ENCODE measurements around the gene TSSK6.

TSSK6 gene

DNA sequence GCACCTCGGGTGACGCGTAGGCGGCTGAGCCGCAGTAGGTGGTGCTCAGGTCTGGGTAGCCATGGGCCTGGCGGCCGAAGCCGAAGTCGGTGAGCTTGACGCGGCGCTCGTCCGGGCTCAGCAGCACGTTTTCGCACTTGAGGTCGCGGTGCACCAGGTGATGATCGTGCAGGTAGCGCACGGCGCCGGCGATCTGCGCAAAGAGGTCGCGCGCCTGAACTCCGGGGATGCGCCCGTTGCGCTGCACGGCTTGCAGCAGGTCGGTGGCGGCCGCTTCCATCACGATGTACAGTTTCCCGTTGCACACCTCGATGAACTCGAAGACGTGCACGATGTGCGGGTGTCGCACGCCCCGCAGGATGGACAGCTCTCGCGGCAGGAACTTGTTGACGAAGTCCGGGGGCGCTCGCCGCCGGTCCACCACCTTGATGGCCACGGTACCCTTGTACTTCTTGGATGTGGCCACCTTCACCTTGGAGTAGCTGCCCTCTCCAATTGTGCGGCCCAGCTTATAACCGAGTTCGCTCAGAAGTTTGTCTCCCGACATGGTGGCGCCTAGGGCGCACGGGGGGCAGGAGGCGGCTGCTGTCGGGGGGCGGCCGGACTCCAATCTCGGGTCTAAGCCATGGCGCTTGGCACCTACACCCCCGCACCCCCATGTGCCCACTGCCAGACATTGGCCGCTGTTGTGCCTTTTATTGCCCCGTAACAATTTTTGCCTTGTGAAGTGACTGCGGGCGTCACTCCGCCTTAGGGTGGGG is at the start of gene TSSK6:
Gene TSSK6 (minus strand): TSS at position 668 of the 761 bp plus-strand sequence. CDS start 121 bp downstream, at position 547.
- no peak for DNase-seq

DNA sequence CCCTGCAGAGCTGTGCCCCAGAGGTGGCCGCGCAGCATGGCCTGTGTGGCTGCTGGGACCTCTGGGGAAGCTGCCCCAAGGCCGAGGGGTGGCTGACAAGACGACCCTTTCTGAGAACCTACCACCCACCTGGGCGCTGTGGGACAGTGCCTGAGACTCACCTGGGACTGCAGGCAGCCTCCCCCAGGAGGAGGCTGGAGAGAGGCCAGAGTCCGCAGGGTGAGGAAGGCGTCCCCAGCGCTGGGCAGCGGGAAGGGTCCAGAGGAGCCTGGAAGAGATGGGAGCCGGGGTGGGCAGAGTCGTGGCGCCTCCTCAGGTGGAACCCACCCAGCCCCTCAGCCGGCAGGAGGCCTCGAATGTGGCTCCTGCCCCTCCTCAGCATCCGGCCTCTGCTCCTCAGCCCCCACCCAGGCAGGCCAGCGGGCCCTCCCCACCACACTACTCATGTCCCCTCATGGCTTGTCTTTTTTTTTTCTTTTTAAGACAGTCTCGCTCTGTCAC is 48.0 kb upstream of the TSSK6 start:
- DNase-seq: no peak

DNA sequence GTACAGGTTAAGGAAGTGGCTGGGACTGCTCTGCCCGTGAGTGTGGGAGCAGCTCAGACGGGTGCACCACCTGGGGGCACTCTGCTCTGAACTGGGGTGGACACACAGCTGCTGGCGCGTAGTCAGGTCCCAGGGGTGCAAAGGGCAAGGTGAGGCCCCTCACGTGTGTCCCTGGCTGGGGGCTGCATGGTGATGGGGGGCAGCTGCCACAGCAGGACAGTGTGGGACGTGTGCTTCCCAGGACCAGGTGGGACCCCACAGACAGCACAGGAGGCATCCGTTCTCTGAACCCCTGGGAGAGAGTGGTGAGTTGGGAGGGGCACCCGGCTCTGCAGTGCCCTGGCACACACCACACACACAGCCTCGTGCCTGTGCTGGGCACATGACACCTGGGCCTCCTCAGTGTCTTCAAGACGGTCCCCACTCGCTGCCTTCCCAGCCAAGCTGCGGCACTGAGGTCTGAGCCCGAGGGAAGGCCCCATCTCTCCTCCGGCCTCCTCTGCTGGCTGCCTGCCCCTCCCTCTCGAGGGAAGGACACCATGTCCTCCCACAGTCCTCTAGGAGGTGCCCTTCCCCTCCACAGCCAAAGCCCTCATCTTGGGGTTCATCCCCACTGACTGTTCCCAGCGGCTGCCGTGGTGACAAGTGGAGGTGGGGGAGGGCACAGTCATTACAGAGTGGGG is 47.5 kb upstream of the TSSK6 start:
- DNase-seq: no peak

DNA sequence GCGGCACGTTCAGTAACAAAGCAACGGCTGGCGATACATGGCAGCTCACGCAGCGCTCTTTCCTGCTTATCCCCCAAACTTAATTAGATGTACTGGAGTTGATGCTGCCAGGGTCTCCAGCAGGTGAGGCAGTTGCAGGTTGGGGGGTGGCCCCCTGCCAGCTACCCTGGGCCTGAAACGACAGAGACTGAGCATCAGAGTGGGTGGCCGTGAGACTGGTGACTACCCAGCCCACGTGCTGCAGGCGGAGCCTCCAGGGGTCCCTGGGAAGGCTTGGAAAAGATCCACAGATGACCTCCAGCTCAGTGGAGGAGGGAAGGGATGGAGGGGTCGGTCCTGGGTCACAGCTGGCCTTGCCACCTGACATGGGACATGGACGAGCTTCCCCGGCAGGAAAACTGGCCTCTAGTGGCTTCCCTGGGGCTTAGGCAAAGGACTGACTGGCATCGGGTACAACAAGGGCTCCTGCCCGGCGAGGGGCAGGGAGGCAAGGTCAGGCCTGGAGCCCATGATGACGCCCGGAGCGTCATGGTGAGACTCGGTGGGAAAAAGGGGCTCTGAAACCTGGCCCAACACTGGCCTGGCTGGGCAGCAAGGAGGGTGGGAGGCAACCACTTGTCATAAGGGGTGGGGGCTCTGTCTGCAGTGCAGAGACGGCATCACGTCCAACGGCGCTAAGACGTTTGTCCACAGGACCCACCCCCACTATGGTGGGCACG is 46.8 kb upstream of the TSSK6 start:
- no peak for DNase-seq

DNA sequence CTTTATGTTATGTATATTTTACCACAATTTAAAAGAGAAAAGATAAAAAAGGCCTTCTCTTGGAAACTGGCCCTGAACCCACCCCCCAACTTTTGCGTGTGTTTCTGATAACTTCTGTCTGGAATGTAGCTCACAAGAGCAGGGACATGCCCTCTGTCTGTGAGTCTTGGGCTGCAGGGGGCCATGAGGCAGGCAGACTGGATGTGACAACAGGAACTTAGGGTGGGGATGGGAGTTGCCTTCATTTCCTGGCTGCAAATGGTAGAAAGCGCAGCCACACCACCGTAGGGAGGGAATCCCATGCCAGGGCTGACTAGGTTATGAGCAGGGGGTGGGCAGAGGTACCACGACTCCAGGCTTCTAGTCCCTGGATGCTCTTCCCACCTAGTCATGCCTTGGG is 44.6 kb upstream of the TSSK6 start:
- DNase-seq: peak; percentile 14 to 20

DNA sequence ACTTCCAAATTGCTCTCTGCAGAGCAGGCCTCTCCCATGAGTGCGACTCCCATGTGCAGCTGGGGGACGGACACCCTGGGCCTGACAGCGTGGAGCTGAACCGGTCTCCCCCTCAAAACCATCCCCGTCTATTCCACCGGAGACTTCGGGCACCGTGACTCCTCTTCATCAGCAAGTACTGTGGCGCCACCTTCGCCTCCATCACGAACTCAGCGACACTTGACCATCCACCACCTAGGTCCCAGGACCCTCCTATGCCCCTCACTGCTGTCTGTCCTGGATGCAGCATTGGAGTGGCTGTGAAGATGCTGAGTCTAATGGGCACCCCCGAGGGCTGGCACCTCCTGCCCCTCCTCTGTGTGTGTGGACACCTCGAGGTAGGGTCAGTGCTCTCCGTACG is 43.3 kb upstream of the TSSK6 start:
- DNase-seq: no peak

DNA sequence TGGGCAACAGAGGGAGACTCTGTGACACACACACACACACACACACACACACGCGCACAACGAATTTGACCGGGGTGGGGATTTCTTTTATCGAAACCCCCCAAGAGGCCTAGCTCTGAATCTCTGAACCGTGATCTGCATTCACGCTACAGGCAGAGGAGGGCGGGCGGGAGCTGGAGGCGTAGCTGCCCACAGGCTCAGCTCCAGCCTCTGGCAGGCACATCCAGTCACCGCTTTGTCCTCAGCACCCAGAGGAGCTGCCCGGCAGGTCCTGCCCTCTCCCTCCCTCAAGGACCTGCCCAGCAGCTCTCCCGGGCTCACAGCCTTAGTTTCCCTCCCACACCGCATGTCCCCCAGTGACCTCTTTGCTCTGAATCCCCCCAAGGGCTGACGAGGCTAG is 42.7 kb upstream of the TSSK6 start:
- no peak for DNase-seq

DNA sequence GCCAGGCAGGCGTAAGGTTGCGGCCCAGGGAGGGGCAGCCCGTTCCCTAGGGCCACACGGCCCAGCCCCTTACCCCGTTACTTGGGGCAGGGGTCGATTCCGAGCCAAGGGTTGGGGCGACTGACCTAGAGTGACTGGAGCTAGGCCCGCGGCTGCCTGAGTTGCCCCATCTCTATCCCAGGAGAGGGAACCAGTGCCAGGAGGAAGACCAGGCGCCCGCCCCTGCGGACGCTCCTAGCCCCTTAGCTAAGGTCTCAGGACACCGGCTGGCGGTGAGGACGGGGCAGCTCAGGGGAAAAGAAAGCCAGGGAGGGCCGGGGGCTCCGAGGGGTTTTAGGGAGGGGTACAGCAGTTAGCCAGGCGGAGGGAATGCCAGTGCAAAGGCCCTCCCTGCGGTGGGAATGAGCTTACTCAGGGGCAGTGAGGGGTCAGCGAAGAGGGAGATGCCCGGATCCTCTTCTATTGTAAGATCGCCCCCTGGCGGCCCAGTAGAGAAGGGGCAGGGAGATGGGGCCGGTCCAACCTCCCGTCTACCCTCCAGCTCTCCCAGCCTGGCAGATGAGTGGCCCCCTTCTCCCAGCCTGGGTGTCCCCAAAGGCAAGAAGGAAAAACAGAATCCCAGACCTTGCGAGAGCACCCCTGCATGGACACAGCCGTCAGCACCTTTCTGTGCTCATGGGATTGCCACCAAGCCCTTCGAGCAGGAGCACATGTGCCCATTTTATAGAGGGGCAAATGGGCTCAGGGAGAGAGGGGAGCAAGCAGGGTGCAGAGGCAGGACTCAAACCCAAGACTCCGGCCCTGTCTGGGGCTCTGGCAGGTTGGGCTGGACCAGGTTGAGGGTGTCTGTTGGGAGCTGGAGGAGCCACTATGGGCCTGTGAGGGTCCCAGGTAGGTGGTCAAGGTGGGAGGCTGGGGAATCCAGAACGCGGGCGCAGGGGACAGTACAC is 39.0 kb upstream of the TSSK6 start:
- peak; percentile 31 to 35 for DNase-seq

DNA sequence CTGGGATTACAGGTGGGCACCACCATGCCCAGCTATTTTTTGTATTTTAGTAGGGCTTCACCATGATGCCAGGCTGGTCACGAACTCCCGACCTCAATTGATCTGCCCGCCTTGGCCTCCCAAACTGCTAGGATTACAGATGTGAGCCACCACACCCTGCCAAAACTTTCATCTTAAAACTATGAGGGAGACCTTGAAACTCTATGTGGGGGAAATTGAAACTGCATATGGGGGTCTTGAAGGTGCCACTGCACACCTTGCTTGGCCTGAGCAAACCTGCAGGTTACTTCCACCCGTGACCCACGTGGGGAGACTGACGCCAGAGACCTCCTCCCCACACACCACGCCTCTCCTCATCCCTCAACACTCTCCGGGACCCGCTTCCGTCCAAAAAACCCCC is 38.3 kb upstream of the TSSK6 start:
- DNase-seq: no peak

DNA sequence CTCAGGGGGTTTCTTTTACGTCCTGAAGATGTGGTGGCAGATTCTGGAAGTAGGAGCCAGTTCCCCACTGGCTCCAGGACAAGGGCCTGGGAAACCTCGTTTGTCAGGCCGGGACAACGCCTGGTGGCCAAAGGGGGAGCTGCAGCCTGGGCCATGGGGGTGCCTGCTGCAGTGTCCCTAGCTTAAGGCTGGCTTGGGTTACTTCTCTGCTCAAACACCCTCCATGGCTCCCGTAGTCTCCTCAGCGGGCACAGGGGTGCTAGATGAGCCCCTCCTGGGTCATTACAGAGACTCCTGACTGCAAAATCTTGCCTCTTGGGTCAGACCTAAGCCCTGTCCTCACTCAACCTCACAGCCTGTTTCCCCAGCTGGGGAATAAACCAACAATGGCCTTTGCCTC is 37.5 kb upstream of the TSSK6 start:
- DNase-seq: peak in 1 of 2 experiments; percentile 20

DNA sequence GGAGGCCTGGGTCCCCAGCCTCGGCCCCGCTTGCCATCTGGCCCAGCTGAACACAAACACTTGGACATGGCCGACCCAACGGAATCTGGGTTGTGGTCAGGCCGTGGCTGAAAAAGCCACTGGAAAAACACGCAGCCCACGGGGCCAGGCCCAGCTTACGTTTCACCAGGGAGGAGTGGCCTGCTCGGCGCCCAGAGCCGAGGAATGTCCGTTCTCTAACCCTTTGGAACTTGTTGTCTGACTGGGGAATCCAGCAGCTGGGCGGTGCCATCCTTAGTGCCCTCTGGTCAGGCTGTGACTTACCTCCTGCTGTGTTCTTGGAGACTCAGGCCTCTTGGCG is 36.5 kb upstream of the TSSK6 start:
- no peak for DNase-seq

DNA sequence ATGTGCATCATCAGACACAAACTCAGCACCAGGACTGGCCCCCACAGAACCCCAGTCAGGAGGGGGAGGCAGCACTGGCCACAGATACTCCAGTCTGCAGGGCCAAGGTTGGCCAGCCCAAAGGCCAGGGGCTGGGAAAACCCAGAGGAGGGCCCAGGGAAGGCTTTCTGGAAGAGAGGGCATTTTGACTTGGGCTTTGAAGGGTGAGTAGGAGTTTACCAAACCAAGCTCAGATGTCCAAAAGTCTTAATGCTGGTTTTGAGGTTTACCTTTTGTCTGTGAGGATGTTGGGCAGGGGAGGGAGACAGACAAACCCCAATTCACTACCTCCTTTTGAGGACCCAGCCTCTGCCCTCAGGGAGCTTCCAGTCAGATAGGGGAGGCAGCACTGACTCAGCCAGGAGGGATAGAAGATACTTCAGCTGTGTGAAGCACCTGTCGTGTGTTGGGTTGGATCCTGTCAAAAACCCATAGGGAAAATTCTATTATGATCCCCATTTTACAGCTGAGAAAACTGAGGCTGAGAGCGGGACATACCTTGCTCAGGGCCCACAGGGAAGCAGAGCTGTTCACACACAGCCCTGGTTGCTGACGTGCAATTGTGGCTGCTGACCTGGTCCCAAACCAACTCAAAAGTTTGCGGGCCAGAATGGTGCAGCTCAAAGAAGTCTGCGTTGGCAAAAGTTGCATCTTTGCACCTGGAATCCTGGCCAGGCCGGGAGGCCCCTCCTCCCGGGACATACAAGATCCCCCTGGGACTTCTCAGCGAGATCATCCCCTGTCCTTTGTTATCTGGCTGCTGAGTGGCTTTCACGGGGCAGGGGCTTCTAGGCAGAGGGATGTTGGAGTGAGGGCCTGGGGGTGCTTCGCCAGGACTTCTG is 35.9 kb upstream of the TSSK6 start:
- DNase-seq: no peak

DNA sequence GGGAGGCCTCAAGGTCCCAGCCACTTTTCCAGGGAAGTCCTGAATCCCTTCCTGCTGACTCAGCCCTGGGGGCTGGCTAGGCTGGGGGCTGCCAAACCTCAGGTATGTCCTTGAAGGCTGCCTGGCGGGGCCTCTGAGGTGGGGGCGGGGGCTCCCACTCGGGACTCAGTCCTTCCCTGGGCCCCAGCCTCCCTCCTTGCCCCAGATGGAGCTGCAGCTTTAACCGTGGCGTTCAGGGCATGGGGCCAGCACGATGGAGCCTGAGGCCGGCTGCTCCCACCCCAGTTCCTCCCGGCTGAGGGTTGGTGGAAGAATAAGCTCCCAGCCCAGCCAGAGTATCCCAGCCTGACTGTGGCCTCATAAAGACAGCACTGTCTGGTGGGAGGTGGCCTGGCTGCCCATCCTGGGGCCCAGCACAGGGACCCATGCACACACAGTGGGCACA is 35.2 kb upstream of the TSSK6 start:
- DNase-seq: no peak

DNA sequence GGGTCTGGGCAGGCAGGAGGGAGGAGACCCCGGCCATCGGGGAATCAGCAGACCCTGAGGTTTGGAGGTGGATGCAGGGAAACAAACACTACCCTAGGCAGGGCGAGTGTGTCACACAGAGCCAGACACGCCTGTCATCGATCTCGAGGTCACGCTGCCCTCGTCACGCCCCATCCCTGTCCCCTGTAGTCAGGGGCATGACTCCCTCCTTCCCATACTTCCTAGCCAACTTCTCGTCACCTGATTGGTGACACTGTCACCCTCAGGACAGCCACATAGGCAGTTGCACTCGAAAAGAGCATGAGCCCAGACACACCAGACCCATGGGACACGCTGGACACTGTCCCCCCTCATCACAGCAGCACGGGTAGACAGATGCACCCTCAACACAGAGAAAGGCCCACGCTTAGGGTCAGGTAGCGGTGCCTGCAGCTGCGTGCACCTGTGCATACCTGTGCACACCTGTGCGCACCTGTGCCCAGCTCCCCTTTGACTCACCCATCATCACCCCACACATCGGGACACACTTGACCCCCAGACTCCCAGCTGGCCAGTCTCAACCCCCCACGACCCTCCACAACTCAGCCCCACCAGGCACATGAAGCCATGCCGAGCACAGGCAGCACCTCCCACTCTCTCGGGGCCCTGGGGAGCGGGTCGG is 34.6 kb upstream of the TSSK6 start:
- no peak for DNase-seq

DNA sequence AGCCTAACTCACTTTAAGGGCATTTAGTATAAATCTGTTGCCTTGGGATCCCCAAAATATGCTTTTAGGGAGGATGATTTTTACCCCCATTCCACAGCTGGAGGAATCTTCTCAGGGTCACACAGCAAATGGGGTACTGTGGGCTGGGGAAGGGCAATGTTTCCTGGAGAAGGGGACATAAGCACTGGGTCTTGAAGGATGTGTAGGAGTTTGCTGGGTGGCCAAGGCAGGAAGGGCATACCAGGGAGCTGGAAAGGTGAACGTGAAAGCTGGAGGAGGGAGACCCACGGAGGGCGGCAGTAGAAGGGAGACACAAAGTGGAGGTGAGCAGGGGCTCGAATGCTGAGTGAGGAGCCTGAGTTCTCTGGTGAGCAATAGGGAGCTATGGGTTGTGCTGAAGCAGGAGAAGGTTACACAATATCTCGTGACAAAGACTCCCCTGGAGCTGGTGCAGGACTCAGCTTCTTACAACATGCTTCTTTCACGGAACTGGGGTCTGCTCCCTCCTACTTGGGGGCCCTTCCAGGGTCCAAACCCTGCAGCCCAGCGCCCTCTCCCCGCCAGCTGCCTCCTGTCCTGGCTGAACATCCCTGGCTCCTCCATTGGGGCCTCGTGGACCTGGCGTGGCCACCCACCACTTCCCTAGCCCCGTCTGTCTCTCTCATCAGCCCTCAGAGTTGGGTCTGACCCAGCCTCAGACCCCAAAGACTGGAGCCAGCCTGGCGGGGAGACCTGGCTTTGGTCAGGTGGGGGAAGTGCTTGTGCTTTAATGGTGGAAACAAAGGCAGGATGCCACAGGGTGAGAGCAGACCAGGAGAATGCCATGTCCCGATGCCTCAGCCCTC is 33.8 kb upstream of the TSSK6 start:
- no peak for DNase-seq

DNA sequence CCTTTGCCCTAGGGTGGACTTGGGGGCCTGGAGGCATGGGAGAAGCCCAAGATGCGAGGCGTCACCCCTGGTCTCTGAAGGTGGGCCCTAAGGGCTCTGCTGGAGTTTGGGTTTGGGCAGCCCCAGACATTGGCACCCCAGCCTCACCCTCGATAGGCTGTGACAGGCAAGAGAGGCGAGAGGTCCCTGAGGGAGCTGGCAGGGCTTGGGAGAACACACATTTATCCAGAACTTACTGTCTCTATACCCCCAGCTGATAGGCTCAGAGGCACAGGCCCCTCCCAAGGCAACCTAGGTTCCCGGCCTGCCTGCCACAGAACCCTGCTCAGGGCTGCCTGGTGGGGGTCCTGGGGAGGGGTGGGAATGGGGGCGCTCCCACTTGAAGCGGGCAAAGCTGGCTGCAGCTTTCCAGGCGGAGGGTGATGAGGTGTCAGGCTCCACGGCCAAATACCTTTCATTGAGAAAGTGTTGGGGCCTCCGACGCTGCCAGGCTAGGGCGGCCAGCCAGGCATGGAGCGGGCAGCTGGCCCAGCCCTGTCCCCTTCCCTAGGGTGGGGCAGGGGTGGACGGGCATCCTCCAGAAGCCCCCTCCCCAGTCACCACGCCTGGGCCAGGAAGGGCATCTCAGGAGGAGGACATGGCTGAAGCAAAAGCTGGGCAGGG is 32.5 kb upstream of the TSSK6 start:
- no peak for DNase-seq

DNA sequence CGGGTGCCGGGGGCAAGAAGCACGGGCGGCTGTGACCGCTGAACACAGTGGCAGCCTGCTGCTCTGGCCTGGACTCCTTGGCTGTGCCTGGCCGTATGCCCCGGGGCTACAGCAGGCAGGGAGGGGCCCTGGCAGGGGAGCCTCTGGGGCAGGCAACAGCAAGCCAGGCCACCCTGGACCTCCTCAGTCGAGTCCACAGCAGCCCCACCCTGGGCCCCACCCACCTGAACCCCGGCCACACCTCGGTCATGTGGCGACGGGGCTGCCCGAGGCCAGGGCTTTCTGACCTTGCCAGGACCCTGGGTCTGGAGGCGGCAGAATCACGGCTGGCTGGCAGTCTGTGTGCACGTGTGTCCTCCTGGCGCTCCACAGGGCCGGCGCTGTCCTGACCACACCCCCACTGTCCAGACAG is 31.4 kb upstream of the TSSK6 start:
- no peak for DNase-seq

DNA sequence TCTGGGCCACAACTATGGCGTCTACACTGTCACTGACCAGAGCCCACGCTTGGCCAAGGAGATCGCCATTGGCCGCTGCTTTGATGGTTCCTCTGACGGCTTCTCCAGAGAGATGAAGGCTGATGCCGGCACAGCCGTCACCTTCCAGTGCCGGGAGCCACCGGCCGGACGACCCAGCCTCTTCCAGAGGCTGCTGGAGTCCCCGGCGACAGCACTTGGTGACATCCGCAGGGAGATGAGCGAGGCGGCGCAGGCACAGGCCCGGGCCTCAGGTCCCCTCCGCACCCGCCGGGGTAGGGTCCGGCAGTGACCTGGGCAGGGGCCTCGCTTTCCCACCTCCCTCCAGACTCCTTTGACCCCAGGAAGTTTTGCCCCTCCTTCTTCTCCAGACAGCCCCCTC is 30.4 kb upstream of the TSSK6 start:
- DNase-seq: no peak

DNA sequence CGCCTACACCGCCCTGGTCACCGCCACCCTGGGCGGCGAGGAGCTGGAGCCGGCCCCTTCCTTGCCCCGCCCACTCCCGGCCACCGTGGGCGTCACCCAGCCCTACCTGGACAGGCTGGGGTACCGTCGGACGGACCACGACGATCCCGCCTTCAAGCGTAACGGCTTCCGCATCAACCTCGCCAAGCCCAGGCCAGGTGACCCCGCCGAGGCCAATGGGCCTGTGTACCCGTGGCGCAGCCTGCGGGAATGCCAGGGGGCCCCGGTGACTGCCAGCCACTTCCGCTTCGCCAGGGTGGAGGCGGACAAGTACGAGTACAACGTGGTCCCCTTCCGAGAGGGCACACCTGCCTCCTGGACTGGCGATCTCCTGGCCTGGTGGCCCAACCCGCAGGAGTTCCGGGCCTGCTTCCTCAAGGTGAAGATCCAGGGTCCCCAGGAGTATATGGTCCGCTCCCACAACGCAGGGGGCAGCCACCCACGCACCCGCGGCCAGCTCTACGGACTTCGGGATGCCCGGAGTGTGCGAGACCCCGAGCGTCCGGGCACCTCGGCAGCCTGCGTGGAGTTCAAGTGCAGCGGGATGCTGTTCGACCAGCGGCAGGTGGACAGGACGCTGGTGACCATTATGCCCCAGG is 29.7 kb upstream of the TSSK6 start:
- DNase-seq: no peak
